Heart right ventricle (tissue), 16 donors: ENCODE measurements around the gene ITPR3. TPM values are rescaled to one million over a fixed set of nuclear protein-coding genes. Genes with fewer than 3 reads are reported as not detected.

ENCODE experiments used
- ATAC-seq, 8 donors: fragments of 200-7000 bp; cut with Tn5 transposase; one replicate each; pipeline ENCODE4 v1.9.1; 2020; ENCODE audit warnings: mild to moderate bottlenecking in 8 of 8, moderate library complexity in 8 of 8, moderate number of reproducible peaks in 1 of 8
- DNase-seq, 2 donors: peaks; one replicate each; pipeline ENCODE4 v3.0.0-alpha.2; 2020
- H3K27ac ChIP-seq, 10 donors: fragments of 200-600 bp; sonication (generic) in 2 of 10; one replicate each; pipeline versions ENCODE4 v1.5.0 to v1.8.0; 2020 to 2022; ENCODE audit warnings: mild to moderate bottlenecking in 3 of 10
- H3K27me3 ChIP-seq, 7 donors: fragments of 200-600 bp; one replicate each; pipeline ENCODE4 v1.8.0; 2021 to 2022; ENCODE audit warnings: mild to moderate bottlenecking in 2 of 7
- H3K36me3 ChIP-seq, 9 donors: fragments of 200-600 bp; sonication (generic) in 1 of 9; one replicate each; pipeline versions ENCODE4 v1.5.0 to v1.8.0; 2020 to 2022; ENCODE audit warnings: mild to moderate bottlenecking in 2 of 9
- H3K4me1 ChIP-seq, 9 donors: fragments of 200-600 bp; sonication (generic) in 1 of 9; one replicate each; pipeline versions ENCODE4 v1.5.0 to v1.8.0; 2020 to 2022; ENCODE audit warnings: mild to moderate bottlenecking in 4 of 9
- H3K4me3 ChIP-seq, 10 donors: fragments of 200-600 bp; sonication (generic) in 2 of 10; one replicate each; pipeline versions ENCODE4 v1.5.0 to v1.8.0; 2020 to 2022; ENCODE audit warnings: mild to moderate bottlenecking in 7 of 10, moderate library complexity in 2 of 10
- H3K9me3 ChIP-seq, 11 donors: fragments of 200-600 bp in 10 of 11; sonication (generic) in 2 of 11; one replicate each; pipeline versions ENCODE4 v1.5.0 to v1.8.0; 2013 to 2022; ENCODE audit warnings: mild to moderate bottlenecking in 2 of 11, control low read depth in 1 of 11, moderate library complexity in 1 of 11
- WGBS, 2 donors: extraction: QIAGEN DNeasy Blood & Tissue Kit; methylation state at CpG; one replicate each; pipeline ENCODE4 v1.1.7; 2013; ENCODE audit warnings: inconsistent platforms in 1 of 2; 5-methylcytosine and 5-hydroxymethylcytosine counted together
- intact Hi-C, 10 donors: fragments of 100-400 bp; cut with DNase I; formaldehyde crosslinking; loops; one replicate each; pipeline versions ENCODE4 v1.11.1 to v1.14.2; 2022
- polyA plus RNA-seq, 2 donors: library from polyadenylated mRNA; stranded (reverse); fragments of 200-250 nt; gene quantifications; one replicate each; pipeline ENCODE4 v1.2.3, GENCODE V29; 2013
- total RNA-seq, 10 donors: library from RNA; stranded (reverse); fragmentation: NEBNext Ultra II Directional in 3 of 10; extraction: Animal tissue kit (Norgen Biotek cat#: 25700) in 3 of 10; gene quantifications; one replicate each; pipeline versions ENCODE4 v1.2.1 to v1.2.4, GENCODE V29; 2021 to 2023
- TF ChIP-seq, protein P1 (sequence below), 9 donors: fragments of 200-600 bp; sonication (generic) in 2 of 9; IDR thresholded peaks; one replicate each; pipeline versions ENCODE4 v1.5.0 to v1.8.0; 2021 to 2022; ENCODE audit warnings: antibody characterized with exemption in 9 of 9, mild to moderate bottlenecking in 5 of 9, moderate library complexity in 1 of 9
- donor health status: Arrhythmogenic right ventricular cardiomyopathy.
- donor health status: ischemic (EF 13 %, LVEDD 7.1; RV severe dilation, severe dysfunction).
- donor health status: healthy with polysubstance abuse.
- donor health status: DM: no; HTN: yes; CAD: no.
- donor health status: DM: no; HTN: no; CAD: no.
- donor health status: ischemic (EF 25% LVEDD 6.9; RV normal size, moderate dysfunction).
- donor health status: ischemic (EF 25% LVEDD 5.7; RV mildly dilated, moderate dysfunction).
- donor health status: healthy.
- donor health status: DM: yes; HTN: yes; CAD: no.
- donor health status: Ischemic cardiomyopathy.
- donor health status: ischemic (EF 35%, LVEDD 5.7; RV mildly dilated, moderate dysfunction).
- donor health status: nonischemic (EF 11% LVEDD 7.7; RV severe dilation, severe dysfunction).
- donor health status: DM: yes; HTN: yes; CAD: no.
- donor health status: PGD.
- donor health status: ischemic (EF 29% LVEDD 5.4; RV normal size, mild dysfunction).
- donor health status: nonischemic (EF 23%, LVEDD 6.1; RV moderate dilation, normal function).

ITPR3 gene
- total and polyA plus RNA-seq, 12 donors: 3.2 to 16.7 (median 6.0) TPM

GRCh38 chr6:33720998-33721397 lies 99.9 kb downstream of the ITPR3 start:
- DNase-seq (no peak), ATAC-seq (no peak)
- no peak overlapping the region for H3K4me3 ChIP-seq
- no peaks in the 10 kb centered on the region for H3K9me3 ChIP-seq
- TF ChIP-seq, protein P1, sequence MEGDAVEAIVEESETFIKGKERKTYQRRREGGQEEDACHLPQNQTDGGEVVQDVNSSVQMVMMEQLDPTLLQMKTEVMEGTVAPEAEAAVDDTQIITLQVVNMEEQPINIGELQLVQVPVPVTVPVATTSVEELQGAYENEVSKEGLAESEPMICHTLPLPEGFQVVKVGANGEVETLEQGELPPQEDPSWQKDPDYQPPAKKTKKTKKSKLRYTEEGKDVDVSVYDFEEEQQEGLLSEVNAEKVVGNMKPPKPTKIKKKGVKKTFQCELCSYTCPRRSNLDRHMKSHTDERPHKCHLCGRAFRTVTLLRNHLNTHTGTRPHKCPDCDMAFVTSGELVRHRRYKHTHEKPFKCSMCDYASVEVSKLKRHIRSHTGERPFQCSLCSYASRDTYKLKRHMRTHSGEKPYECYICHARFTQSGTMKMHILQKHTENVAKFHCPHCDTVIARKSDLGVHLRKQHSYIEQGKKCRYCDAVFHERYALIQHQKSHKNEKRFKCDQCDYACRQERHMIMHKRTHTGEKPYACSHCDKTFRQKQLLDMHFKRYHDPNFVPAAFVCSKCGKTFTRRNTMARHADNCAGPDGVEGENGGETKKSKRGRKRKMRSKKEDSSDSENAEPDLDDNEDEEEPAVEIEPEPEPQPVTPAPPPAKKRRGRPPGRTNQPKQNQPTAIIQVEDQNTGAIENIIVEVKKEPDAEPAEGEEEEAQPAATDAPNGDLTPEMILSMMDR (IDR thresholded peaks at IDR 0.05): no peak
- intact Hi-C loops: loop anchor here in 1 of 10 donors (5.0 kb wide), 1 partner anchor 41 kb away; no protein-coding TSS in a partner anchor
- peaks cover 0 to 10% (median 0%) of the 10 kb centered on the region in 9 donors for H3K36me3 ChIP-seq
- H3K4me1 ChIP-seq: peaks cover 0 to 41% (median 19%) of the 10 kb centered on the region in 9 donors
- no peak overlapping the region for H3K27ac ChIP-seq
- H3K27me3 ChIP-seq: peaks cover 0 to 6% (median 0%) of the 10 kb centered on the region in 7 donors
- WGBS, 2 donors: 92 to 98% methylated on average over 1 of the region's 1 CpG

DNA sequence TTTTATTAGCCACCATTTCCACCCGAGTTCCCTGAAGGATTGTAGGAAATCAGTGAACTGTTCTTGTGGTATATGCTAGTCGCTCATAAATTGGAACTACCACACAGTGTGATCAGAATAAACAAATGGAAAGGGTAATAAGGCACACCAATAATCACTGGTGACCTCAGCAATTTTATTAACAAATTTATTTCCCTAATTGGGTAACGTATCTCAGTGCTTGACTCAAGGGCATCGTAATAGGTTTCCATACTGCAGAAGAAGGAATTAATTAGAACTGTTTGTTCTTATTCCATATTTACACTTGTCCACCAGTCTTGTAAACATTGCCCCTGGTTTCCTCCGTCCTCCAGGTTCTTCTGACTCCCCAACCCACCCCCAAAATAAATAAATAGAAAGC lies 100.4 kb downstream of the ITPR3 start:
- peak overlapping the region in 7 of 10 donors; percentile 30 to 53 (median 39) for H3K27ac ChIP-seq
- no peak for ATAC-seq
- H3K36me3 ChIP-seq: peaks cover 0 to 13% (median 0%) of the 10 kb centered on the region in 9 donors
- 58 to 84% methylated on average over 5 of the region's 5 CpGs for WGBS, 2 donors
- peaks cover 0 to 6% (median 0%) of the 10 kb centered on the region in 7 donors for H3K27me3 ChIP-seq
- DNase-seq: no peak
- H3K4me3 ChIP-seq: no peak overlapping the region
- peaks cover 0 to 41% (median 19%) of the 10 kb centered on the region in 9 donors for H3K4me1 ChIP-seq
- intact Hi-C loops: loop anchor here in 1 of 10 donors (5.0 kb wide), 1 partner anchor 41 kb away; no protein-coding TSS in a partner anchor
- no peaks in the 10 kb centered on the region for H3K9me3 ChIP-seq
- TF ChIP-seq, protein P1 (IDR thresholded peaks at IDR 0.05): no peak

- ATAC-seq (peak in 6 of 8 donors; percentile 9 to 63 (median 24)), DNase-seq (no peak)
- WGBS, 2 donors: 54 to 68% methylated on average over 5 of the region's 5 CpGs
- H3K27me3 ChIP-seq: peaks cover 0 to 6% (median 0%) of the 10 kb centered on the region in 7 donors
- H3K9me3 ChIP-seq: no peaks in the 10 kb centered on the region
- H3K27ac ChIP-seq: peak overlapping the region in 7 of 10 donors; percentile 30 to 53 (median 39)
- TF ChIP-seq, protein P1 (IDR thresholded peaks at IDR 0.05): no peak
- intact Hi-C loops: loop anchor here in 1 of 10 donors (5.0 kb wide), 1 partner anchor 40 kb away; no protein-coding TSS in a partner anchor
- H3K4me1 ChIP-seq: peaks cover 0 to 44% (median 22%) of the 10 kb centered on the region in 9 donors
- H3K36me3 ChIP-seq: peaks cover 0 to 14% (median 0%) of the 10 kb centered on the region in 9 donors
- no peak overlapping the region for H3K4me3 ChIP-seq
Observed at GRCh38 chr6:33722103-33722623, 101.0 kb downstream of the ITPR3 start.

GRCh38 chr6:33723371-33724085 lies 102.4 kb downstream of the ITPR3 start:
- ATAC-seq (no peak), DNase-seq (no peak)
- Histone ChIP-seq H3K4me3 (no peak overlapping the region), H3K4me1 (peaks cover 6 to 44% (median 24%) of the 10 kb centered on the region in 9 donors), H3K36me3 (peaks cover 0 to 14% (median 0%) of the 10 kb centered on the region in 9 donors), H3K27ac (peak overlapping the region in 4 of 10 donors; percentile 16 to 52 (median 29)), H3K27me3 (peaks cover 0 to 6% (median 0%) of the 10 kb centered on the region in 7 donors), H3K9me3 (no peaks in the 10 kb centered on the region)
- WGBS, 2 donors: 54 to 71% methylated on average over 3 of the region's 3 CpGs
- intact Hi-C loops: loop anchor here in 1 of 10 donors (5.0 kb wide), 1 partner anchor 39 kb away; no protein-coding TSS in a partner anchor
- TF ChIP-seq, protein P1 (IDR thresholded peaks at IDR 0.05): no peak
